H9 (cell line): ENCODE data around the gene POU3F3. TPM values are rescaled to one million over a fixed set of nuclear protein-coding genes. Genes with fewer than 3 reads are reported as not detected.

Source experiments
- DNase-seq: peaks from one replicate; pipeline ENCODE4 v3.0.0-alpha.2; 2017
- H2AFZ ChIP-seq: one replicate; pipeline ENCODE4 v1.6.1; 2013; ENCODE audit warnings: mild to moderate bottlenecking, low read length, control low read depth, moderate library complexity
- H2AK5ac ChIP-seq: 2 replicates; pipeline ENCODE4 v1.6.1; 2013; ENCODE audit warnings: low read length, control low read depth, mixed read lengths; ENCODE audit not compliant: insufficient read length
- H2BK120ac ChIP-seq: one replicate; pipeline ENCODE4 v1.6.1; 2013; ENCODE audit warnings: low read depth, mild to moderate bottlenecking, low read length, control low read depth, inconsistent platforms; ENCODE audit not compliant: poor library complexity, severe bottlenecking
- H2BK12ac ChIP-seq: 2 replicates; pipeline ENCODE4 v1.6.1; 2013; ENCODE audit warnings: low read length, control low read depth, mixed read lengths, low read depth; ENCODE audit not compliant: insufficient read length
- H2BK15ac ChIP-seq: 2 replicates; pipeline ENCODE4 v1.6.1; 2013; ENCODE audit warnings: low read depth, low read length, control low read depth
- H2BK20ac ChIP-seq: one replicate; pipeline ENCODE4 v1.6.1; 2013; ENCODE audit warnings: low read depth, mild to moderate bottlenecking, low read length, control low read depth, inconsistent platforms; ENCODE audit not compliant: poor library complexity, severe bottlenecking
- H2BK5ac ChIP-seq: 2 replicates; pipeline ENCODE4 v1.6.1; 2013; ENCODE audit warnings: low read length, control low read depth, mixed read lengths; ENCODE audit not compliant: insufficient read length
- H3K14ac ChIP-seq: 2 replicates; pipeline ENCODE4 v1.6.1; 2013; ENCODE audit warnings: low read length, control low read depth; ENCODE audit not compliant: insufficient read depth
- H3K18ac ChIP-seq: 2 replicates; pipeline ENCODE4 v1.6.1; 2013; ENCODE audit warnings: low read depth, mild to moderate bottlenecking, mixed read lengths, low read length, control low read depth; ENCODE audit not compliant: insufficient read length
- H3K23ac ChIP-seq: 2 replicates; pipeline ENCODE4 v1.6.1; 2013; ENCODE audit warnings: low read length, control low read depth, mixed read lengths, low read depth; ENCODE audit not compliant: insufficient read length
- H3K23me2 ChIP-seq: 2 replicates; pipeline ENCODE4 v1.6.1; 2013; ENCODE audit warnings: low read depth, mild to moderate bottlenecking, mixed read lengths, low read length, control low read depth; ENCODE audit not compliant: insufficient read length, poor library complexity, severe bottlenecking
- H3K27ac ChIP-seq: 2 replicates; pipeline ENCODE4 v1.5.1; 2013; ENCODE audit warnings: low read length, control low read depth, mixed read lengths, low read depth; ENCODE audit not compliant: insufficient read length
- H3K27me3 ChIP-seq: 2 replicates; pipeline ENCODE4 v1.6.1; 2013; ENCODE audit warnings: low read length, control low read depth, inconsistent platforms; ENCODE audit not compliant: insufficient read depth
- H3K4ac ChIP-seq: 2 replicates; pipeline ENCODE4 v1.6.1; 2013; ENCODE audit warnings: low read depth, mild to moderate bottlenecking, control low read depth, inconsistent platforms, low read length, moderate library complexity
- H3K4me1 ChIP-seq: 2 replicates; pipeline ENCODE4 v1.6.1; 2013; ENCODE audit warnings: low read length, control low read depth, inconsistent platforms; ENCODE audit not compliant: insufficient read depth
- H3K4me2 ChIP-seq: 2 replicates; pipeline ENCODE4 v1.6.1; 2013; ENCODE audit warnings: low read length, control low read depth, mixed read lengths; ENCODE audit not compliant: insufficient read length, insufficient read depth
- H3K56ac ChIP-seq: 2 replicates; pipeline ENCODE4 v1.6.1; 2013; ENCODE audit warnings: low read depth, mild to moderate bottlenecking, mixed read lengths, low read length, control low read depth; ENCODE audit not compliant: insufficient read length
- H3K79me1 ChIP-seq: 2 replicates; pipeline ENCODE4 v1.6.1; 2013; ENCODE audit warnings: low read depth, mild to moderate bottlenecking, moderate library complexity, low read length, control low read depth, inconsistent platforms; ENCODE audit not compliant: insufficient read depth, poor library complexity, severe bottlenecking
- H3K79me2 ChIP-seq: 2 replicates; pipeline ENCODE4 v1.6.1; 2013; ENCODE audit warnings: low read length, control low read depth, inconsistent platforms; ENCODE audit not compliant: insufficient read depth
- H3K9ac ChIP-seq: 2 replicates; pipeline ENCODE4 v1.6.1; 2013; ENCODE audit warnings: low read length, control low read depth, mixed read lengths; ENCODE audit not compliant: insufficient read length; ENCODE audit errors: extremely low read depth
- H3K9me3 ChIP-seq: one replicate; pipeline ENCODE4 v1.6.1; 2013; ENCODE audit warnings: low read depth, low read length, inconsistent platforms; ENCODE audit not compliant: control insufficient read depth
- H3T11ph ChIP-seq: one replicate; pipeline ENCODE4 v1.6.1; 2013; ENCODE audit warnings: mild to moderate bottlenecking, low read length, control low read depth, inconsistent platforms
- H4K20me1 ChIP-seq: one replicate; pipeline ENCODE4 v1.6.1; 2013; ENCODE audit not compliant: control insufficient read depth, insufficient read length, insufficient read depth
- H4K5ac ChIP-seq: 2 replicates; pipeline ENCODE4 v1.6.1; 2013; ENCODE audit warnings: low read depth, mild to moderate bottlenecking, mixed read lengths, low read length, control low read depth; ENCODE audit not compliant: insufficient read length
- H4K8ac ChIP-seq: replicated peaks from 2 replicates; pipeline ENCODE4 v1.6.1; 2013; ENCODE audit warnings: low read length, control low read depth, mixed read lengths, low read depth; ENCODE audit not compliant: insufficient read length
- H4K91ac ChIP-seq: 2 replicates; pipeline ENCODE4 v1.6.1; 2013; ENCODE audit warnings: low read depth, mild to moderate bottlenecking, moderate library complexity, mixed read lengths, low read length, control low read depth; ENCODE audit not compliant: insufficient read length
- H3K27ac Mint-ChIP-seq, 3 experiments: 2 replicates in 2 of 3; 3 replicates in 1 of 3; pipeline ENCODE4 v1.8.0; 2020 to 2021; ENCODE audit warnings: mixed read lengths in 3 of 3, mild to moderate bottlenecking in 1 of 3, moderate library complexity in 1 of 3
- H3K27me3 Mint-ChIP-seq: 2 replicates; pipeline ENCODE4 v1.8.0; 2021; ENCODE audit warnings: low read depth, mild to moderate bottlenecking, moderate library complexity, mixed read lengths
- H3K36me3 Mint-ChIP-seq, 3 experiments: 2 replicates in 2 of 3; 3 replicates in 1 of 3; pipeline ENCODE4 v1.8.0; 2020 to 2021; ENCODE audit warnings: low read depth in 3 of 3, mixed read lengths in 3 of 3; ENCODE audit not compliant: insufficient read depth in 1 of 3
- H3K4me1 Mint-ChIP-seq, 2 experiments: 2 replicates each; pipeline ENCODE4 v1.8.0; 2020; ENCODE audit warnings: mixed read lengths in 2 of 2
- H3K4me3 Mint-ChIP-seq, 2 experiments: 2 replicates in 1 of 2; 3 replicates in 1 of 2; pipeline ENCODE4 v1.8.0; 2020 to 2021; ENCODE audit warnings: mild to moderate bottlenecking in 2 of 2, mixed read lengths in 2 of 2, moderate library complexity in 1 of 2
- H3K9me3 Mint-ChIP-seq, 2 experiments: 2 replicates in 1 of 2; 3 replicates in 1 of 2; pipeline ENCODE4 v1.8.0; 2020; ENCODE audit warnings: mild to moderate bottlenecking in 2 of 2, mixed read lengths in 2 of 2, moderate library complexity in 1 of 2
- WGBS: extraction: QIAGEN DNeasy Blood & Tissue Kit; methylation state at CpG from one replicate; pipeline ENCODE4 v1.1.7; 2013; ENCODE audit warnings: missing lambda C conversion rate, low lambda C conversion rate, mixed read lengths; ENCODE audit not compliant: insufficient read length; ENCODE audit errors: extremely low coverage; 5-methylcytosine and 5-hydroxymethylcytosine counted together
- total RNA-seq: library from RNA; stranded (reverse); gene quantifications from 2 replicates; pipeline ENCODE4 v1.2.1, GENCODE V29; 2021
- TF ChIP-seq, protein P1 (sequence below): fragments of 200-600 bp; sonication (generic); conservative IDR thresholded peaks from 3 replicates; pipeline ENCODE4 v1.8.0; 2021; ENCODE audit warnings: antibody characterized with exemption, mild to moderate bottlenecking

Gene POU3F3
- total RNA-seq, 1 experiment from 2014 or later, result not detected

DNA sequence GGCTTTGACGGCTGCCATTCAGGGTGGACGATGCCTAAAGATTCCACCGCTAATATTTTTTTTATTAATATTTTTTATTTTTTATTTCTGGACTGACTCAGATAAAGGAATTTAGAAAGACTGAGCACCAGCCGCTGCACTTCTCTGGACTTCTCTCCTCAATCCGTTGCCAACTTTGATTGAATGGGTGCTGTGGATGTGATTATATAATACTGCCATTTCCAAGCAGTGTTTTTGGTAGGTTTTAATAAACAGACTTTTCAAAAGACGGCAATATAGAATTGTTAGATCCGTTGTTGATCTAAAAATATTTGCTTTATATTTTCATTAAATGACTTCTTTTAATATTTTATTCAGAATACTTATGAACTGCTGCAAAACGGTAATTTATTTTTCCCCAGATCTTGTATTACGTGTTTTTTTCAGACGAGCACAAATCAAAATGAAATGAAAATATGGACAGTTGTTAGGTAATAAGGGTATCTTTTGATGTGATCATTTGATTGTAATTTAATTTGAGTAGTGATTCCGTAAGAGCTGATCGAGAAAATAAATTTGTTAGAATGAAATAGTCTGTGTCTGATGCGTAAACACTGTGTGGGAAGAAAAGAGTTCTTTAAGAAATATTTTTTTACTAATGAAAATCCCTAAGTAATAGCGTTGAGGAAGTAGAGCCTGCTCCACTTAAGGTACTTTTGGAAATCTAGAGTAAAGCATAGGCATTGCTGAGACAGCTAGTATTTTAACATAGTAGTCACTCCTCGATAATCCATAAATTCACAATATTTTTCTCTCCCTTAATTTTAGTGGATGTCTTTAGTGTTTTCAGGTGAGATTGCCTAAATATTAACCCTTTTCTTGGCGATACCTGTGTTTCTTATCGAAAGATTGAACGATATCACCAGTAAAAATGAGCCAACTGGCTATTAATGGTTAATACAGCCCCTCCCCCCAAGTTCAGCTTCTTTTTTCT is 4.4 kb downstream of the POU3F3 start:
- H3K27me3 ChIP-seq, result peaks cover 68% of the 10 kb centered on the region

More for the DNA sequence above, 4.4 kb downstream of the POU3F3 start:
- Histone ChIP-seq H3K4me2 (no peak overlapping the region), H4K5ac (no peak overlapping the region), H3K79me1 (no peaks in the 10 kb centered on the region), H3K23me2 (peaks cover 13% of the 10 kb centered on the region), H2BK12ac (no peak overlapping the region), H4K91ac (no peak overlapping the region), H3K79me2 (no peaks in the 10 kb centered on the region), H2AK5ac (no peak overlapping the region), H2BK15ac (no peak overlapping the region), H3T11ph (no peak overlapping the region), H4K20me1 (no peaks in the 10 kb centered on the region), H2BK120ac (no peak overlapping the region), H3K9me3 (no peaks in the 10 kb centered on the region), H3K4me1 (no peaks in the 10 kb centered on the region), H3K9ac (no peak overlapping the region), H2BK20ac (no peak overlapping the region), H3K56ac (no peak overlapping the region), H3K14ac (no peak overlapping the region), H3K4ac (no peak overlapping the region), H4K8ac (no peak overlapping the region), H3K23ac (no peak overlapping the region), H3K27ac (no peak overlapping the region), H3K18ac (no peak overlapping the region), H2AFZ (no peak overlapping the region), H2BK5ac (no peak overlapping the region)
- no peak for DNase-seq
- no CpG with 5 or more reads among the region's 18 CpGs for WGBS
- Mint-ChIP-seq H3K27ac (no peak overlapping the region; a peak in 1 of 7 replicates), H3K27me3 (peaks cover 88% of the 10 kb centered on the region), H3K4me1 (peaks cover 28 to 49% of the 10 kb centered on the region in 2 experiments), H3K9me3 (peaks cover 6 to 21% of the 10 kb centered on the region in 2 experiments; a peak in 4 of 5 replicates), H3K4me3 (no peak overlapping the region), H3K36me3 (peaks cover 0 to 2% (median 0%) of the 10 kb centered on the region in 3 experiments; a peak in 2 of 7 replicates)
- TF ChIP-seq, protein P1, sequence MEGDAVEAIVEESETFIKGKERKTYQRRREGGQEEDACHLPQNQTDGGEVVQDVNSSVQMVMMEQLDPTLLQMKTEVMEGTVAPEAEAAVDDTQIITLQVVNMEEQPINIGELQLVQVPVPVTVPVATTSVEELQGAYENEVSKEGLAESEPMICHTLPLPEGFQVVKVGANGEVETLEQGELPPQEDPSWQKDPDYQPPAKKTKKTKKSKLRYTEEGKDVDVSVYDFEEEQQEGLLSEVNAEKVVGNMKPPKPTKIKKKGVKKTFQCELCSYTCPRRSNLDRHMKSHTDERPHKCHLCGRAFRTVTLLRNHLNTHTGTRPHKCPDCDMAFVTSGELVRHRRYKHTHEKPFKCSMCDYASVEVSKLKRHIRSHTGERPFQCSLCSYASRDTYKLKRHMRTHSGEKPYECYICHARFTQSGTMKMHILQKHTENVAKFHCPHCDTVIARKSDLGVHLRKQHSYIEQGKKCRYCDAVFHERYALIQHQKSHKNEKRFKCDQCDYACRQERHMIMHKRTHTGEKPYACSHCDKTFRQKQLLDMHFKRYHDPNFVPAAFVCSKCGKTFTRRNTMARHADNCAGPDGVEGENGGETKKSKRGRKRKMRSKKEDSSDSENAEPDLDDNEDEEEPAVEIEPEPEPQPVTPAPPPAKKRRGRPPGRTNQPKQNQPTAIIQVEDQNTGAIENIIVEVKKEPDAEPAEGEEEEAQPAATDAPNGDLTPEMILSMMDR, result no peak
